Fibroblast of the aortic adventitia (primary cell): Measurements from ENCODE around the gene TIGD7. TPM values are rescaled to one million over a fixed set of nuclear protein-coding genes. Genes with fewer than 3 reads are reported as not detected.

Experiments
- DNase-seq: peaks from one replicate; pipeline ENCODE4 v3.0.0-alpha.2; 2010; ENCODE audit warnings: low read depth
- H3K4me3 ChIP-seq: 2 replicates; pipeline ENCODE4 v1.5.1; 2011; ENCODE audit warnings: low read depth, mild to moderate bottlenecking, control low read depth, low read length, moderate library complexity
- total RNA-seq: library from RNA; depleted of rRNA; stranded (reverse); fragments of >200 nt; gene quantifications from 2 replicates; pipeline ENCODE4 v1.2.3, GENCODE V29; 2012; ENCODE audit warnings: low replicate concordance
- TF ChIP-seq, protein P1 (sequence below): IDR thresholded peaks from 2 replicates; pipeline ENCODE4 v1.5.1; 2011; ENCODE audit warnings: mild to moderate bottlenecking, low read length, control low read depth, inconsistent platforms; ENCODE audit not compliant: insufficient read depth

TIGD7 gene
- 1.9 and 6.4 TPM in 2 replicates for total RNA-seq

GRCh38 chr16:3305109-3306068 lies at the start of gene TIGD7, which contains the start of gene ZNF75A:
TSS of gene TIGD7 (minus strand) at chr16:3305430. CDS start at chr16:3300614, 4,816 bp downstream.
TSS of gene ZNF75A (plus strand) at chr16:3305497. CDS start at chr16:3308429, 2,932 bp downstream.
- peak within 1 kb of the TSS; percentile 83 for H3K4me3 ChIP-seq
- peak; percentile 86 for DNase-seq
- TF ChIP-seq, protein P1, sequence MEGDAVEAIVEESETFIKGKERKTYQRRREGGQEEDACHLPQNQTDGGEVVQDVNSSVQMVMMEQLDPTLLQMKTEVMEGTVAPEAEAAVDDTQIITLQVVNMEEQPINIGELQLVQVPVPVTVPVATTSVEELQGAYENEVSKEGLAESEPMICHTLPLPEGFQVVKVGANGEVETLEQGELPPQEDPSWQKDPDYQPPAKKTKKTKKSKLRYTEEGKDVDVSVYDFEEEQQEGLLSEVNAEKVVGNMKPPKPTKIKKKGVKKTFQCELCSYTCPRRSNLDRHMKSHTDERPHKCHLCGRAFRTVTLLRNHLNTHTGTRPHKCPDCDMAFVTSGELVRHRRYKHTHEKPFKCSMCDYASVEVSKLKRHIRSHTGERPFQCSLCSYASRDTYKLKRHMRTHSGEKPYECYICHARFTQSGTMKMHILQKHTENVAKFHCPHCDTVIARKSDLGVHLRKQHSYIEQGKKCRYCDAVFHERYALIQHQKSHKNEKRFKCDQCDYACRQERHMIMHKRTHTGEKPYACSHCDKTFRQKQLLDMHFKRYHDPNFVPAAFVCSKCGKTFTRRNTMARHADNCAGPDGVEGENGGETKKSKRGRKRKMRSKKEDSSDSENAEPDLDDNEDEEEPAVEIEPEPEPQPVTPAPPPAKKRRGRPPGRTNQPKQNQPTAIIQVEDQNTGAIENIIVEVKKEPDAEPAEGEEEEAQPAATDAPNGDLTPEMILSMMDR, result no peak

- TF ChIP-seq, protein P1, result no peak
- H3K4me3 ChIP-seq, result no peak overlapping the region
- no peak for DNase-seq
These were observed 43.9 kb upstream of the TIGD7 start for GRCh38 chr16:3349175-3349574.

DNA sequence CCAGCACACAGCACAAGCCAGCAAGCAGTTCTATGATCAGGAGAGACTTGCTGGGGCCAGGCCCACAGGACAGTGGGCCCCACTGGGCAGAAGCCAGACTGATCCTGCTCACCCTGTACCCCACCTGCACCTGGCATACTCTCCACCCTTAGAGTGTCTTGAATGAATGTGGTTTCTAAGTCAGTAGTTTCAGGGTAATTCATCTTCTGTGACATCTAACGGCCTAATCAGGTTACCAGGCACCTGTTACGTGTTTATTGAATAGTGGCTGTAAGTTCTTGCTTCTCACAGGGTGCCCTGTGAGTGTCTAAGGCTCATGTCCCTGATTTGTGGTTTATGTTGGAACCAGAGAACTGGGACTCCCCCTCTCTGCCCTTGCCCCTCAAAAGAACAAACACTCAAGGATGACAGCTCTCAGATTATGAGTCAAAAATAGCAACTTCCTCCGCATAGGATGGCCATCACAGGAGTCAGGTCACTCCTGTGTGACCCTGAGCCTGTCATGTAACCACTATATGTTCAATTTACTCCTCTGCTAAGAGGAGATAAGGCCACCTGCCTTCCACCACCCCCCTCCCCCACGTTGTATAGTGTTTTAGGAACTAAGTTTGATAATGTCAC lies 43.4 kb upstream of the TIGD7 start:
- DNase-seq, result no peak
- H3K4me3 ChIP-seq, result no peak overlapping the region

DNA sequence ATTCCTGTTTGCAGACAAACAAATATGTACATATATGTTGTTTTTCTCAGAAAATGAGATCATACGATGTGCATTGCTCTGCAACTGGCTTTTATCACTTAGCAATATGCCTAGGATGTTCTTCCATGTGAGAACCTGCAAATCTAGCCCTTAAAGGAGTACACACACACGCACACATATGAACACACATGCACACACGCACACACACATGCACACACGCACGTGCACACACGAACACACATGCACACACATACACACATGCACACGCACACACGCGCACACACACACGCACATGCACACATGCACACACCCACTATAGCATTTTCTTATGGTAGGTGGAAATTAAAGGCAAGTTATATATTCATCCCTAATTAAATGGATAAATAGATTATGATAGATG lies 42.4 kb upstream of the TIGD7 start:
- no peak overlapping the region for H3K4me3 ChIP-seq
- DNase-seq, result no peak
- TF ChIP-seq, protein P1, result no peak

More for the DNA sequence above, 43.4 kb upstream of the TIGD7 start:
- TF ChIP-seq, protein P1, result no peak

GRCh38 chr16:3346041-3346440 lies 40.8 kb upstream of the TIGD7 start:
- DNase-seq, result no peak
- TF ChIP-seq, protein P1, result no peak
- no peak overlapping the region for H3K4me3 ChIP-seq

- no peak for DNase-seq
- no peak overlapping the region for H3K4me3 ChIP-seq
- TF ChIP-seq, protein P1, result no peak
These were observed 23.4 kb upstream of the TIGD7 start for GRCh38 chr16:3328643-3329042.
